Measurements from ENCODE around the gene GCN1.

DNA sequence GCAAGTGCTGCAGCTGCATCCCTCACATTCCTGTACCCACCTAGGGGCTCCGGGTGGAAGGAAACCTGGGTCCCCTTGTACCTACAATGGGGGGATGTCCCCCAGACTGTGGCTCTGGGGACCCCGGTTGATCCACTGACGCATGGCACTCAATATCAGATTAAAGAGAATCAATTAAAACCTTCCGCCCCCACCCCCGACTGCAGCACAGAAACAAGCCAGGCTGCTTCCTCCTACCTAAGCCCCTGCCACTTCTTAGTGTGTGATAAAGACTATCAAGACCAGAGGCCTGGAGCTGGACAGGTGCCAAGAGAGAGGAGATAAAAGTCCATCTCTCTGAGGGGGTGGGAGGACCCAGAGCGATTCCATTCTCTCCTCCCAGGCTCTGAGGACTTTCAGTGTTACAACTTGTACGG lies 34.6 kb upstream of the GCN1 start:
- TF ChIP-seq, protein P1, sequence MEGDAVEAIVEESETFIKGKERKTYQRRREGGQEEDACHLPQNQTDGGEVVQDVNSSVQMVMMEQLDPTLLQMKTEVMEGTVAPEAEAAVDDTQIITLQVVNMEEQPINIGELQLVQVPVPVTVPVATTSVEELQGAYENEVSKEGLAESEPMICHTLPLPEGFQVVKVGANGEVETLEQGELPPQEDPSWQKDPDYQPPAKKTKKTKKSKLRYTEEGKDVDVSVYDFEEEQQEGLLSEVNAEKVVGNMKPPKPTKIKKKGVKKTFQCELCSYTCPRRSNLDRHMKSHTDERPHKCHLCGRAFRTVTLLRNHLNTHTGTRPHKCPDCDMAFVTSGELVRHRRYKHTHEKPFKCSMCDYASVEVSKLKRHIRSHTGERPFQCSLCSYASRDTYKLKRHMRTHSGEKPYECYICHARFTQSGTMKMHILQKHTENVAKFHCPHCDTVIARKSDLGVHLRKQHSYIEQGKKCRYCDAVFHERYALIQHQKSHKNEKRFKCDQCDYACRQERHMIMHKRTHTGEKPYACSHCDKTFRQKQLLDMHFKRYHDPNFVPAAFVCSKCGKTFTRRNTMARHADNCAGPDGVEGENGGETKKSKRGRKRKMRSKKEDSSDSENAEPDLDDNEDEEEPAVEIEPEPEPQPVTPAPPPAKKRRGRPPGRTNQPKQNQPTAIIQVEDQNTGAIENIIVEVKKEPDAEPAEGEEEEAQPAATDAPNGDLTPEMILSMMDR (conservative IDR thresholded peaks at IDR 0.05): no peak
- no peak for TF ChIP-seq ZFX (IDR thresholded peaks at IDR 0.05)

Measured in C4-2B (cell line).